GM12892 (cell line): ENCODE data around the gene LRRIQ1.

Experiments used
- POLR2A ChIP-seq: IDR thresholded peaks from 2 replicates; pipeline ENCODE4 v1.6.1; 2011; ENCODE audit warnings: low read depth, low read length, control low read depth
- TAF1 ChIP-seq: IDR thresholded peaks from 2 replicates; pipeline ENCODE4 v1.6.1; 2011; ENCODE audit warnings: low read depth, mild to moderate bottlenecking, control low read depth, low read length, borderline replicate concordance

DNA sequence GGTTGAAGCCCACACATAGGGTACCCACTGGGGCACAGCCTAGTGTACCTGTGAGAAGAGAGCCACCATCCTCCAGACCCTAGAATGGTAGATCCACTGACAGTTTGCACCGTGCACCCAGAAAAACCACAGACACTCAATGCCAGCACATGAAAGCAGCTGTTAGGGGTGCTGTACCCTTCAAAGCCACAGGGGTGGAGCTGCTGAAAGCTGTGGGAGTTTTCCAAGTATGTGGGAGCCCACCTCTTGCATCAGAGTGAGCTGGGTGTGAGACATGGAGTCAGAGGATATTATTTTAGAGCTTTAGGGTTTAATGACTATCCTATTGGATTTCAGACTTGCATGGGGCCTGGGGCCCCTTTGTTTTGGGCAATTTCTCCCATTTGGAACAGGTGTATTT is 30.5 kb upstream of the LRRIQ1 start:
- TF ChIP-seq POLR2A (no peak), TAF1 (no peak)
